T-helper 1 cell treated with Interleukin-12 subunit alpha and Interleukin-12 subunit beta and Interleukin-4 antibody, amounts not matched to agents 30 μg/mL and 1 μg/mL, for 36 hours (primary cell): ENCODE results near the gene AP4M1.

ENCODE experiments used
- H3K27ac Mint-ChIP-seq: one replicate; pipeline ENCODE4 v1.8.0; 2021; ENCODE audit warnings: mild to moderate bottlenecking, mixed read lengths
- H3K27me3 Mint-ChIP-seq: one replicate; pipeline ENCODE4 v1.8.0; 2021; ENCODE audit warnings: low read depth, mixed read lengths
- H3K36me3 Mint-ChIP-seq: one replicate; pipeline ENCODE4 v1.8.0; 2021; ENCODE audit warnings: low read depth, mixed read lengths
- H3K4me1 Mint-ChIP-seq: one replicate; pipeline ENCODE4 v1.8.0; 2021; ENCODE audit warnings: low read depth, mixed read lengths
- H3K4me3 Mint-ChIP-seq: one replicate; pipeline ENCODE4 v1.8.0; 2021; ENCODE audit warnings: mild to moderate bottlenecking, moderate library complexity, mixed read lengths
- H3K9me3 Mint-ChIP-seq: one replicate; pipeline ENCODE4 v1.8.0; 2021; ENCODE audit warnings: mixed read lengths

The AP4M1 gene

GRCh38 chr7:100111156-100111555 is 9.7 kb downstream of the AP4M1 start:
- H3K9me3 Mint-ChIP-seq, result no peaks in the 10 kb centered on the region
- H3K36me3 Mint-ChIP-seq, result peaks cover 17% of the 10 kb centered on the region
- no peak overlapping the region for H3K4me3 Mint-ChIP-seq
- H3K27me3 Mint-ChIP-seq, result no peaks in the 10 kb centered on the region
- H3K4me1 Mint-ChIP-seq, result no peaks in the 10 kb centered on the region
- no peak overlapping the region for H3K27ac Mint-ChIP-seq

- Mint-ChIP-seq H3K27me3 (no peaks in the 10 kb centered on the region), H3K36me3 (peaks cover 21% of the 10 kb centered on the region), H3K27ac (no peak overlapping the region), H3K4me3 (no peak overlapping the region), H3K9me3 (no peaks in the 10 kb centered on the region), H3K4me1 (no peaks in the 10 kb centered on the region)
These were observed 10.5 kb downstream of the AP4M1 start for GRCh38 chr7:100111914-100112313.

- H3K4me3 Mint-ChIP-seq, result no peak overlapping the region
- H3K36me3 Mint-ChIP-seq, result peaks cover 13% of the 10 kb centered on the region
- peaks cover 7% of the 10 kb centered on the region for H3K4me1 Mint-ChIP-seq
- no peaks in the 10 kb centered on the region for H3K9me3 Mint-ChIP-seq
- H3K27ac Mint-ChIP-seq, result no peak overlapping the region
- H3K27me3 Mint-ChIP-seq, result no peaks in the 10 kb centered on the region
These were observed 13.6 kb downstream of the AP4M1 start for GRCh38 chr7:100115026-100115425.

GRCh38 chr7:100118388-100119071 is 17.1 kb downstream of the AP4M1 start:
- H3K27me3 Mint-ChIP-seq, result no peaks in the 10 kb centered on the region
- H3K9me3 Mint-ChIP-seq, result no peaks in the 10 kb centered on the region
- H3K4me1 Mint-ChIP-seq, result peaks cover 15% of the 10 kb centered on the region
- H3K36me3 Mint-ChIP-seq, result peaks cover 12% of the 10 kb centered on the region
- H3K4me3 Mint-ChIP-seq, result peak overlapping the region; percentile 95
- H3K27ac Mint-ChIP-seq, result peak overlapping the region; percentile 98

- Mint-ChIP-seq H3K9me3 (no peaks in the 10 kb centered on the region), H3K36me3 (peaks cover 9% of the 10 kb centered on the region), H3K4me1 (peaks cover 16% of the 10 kb centered on the region), H3K27ac (peak within 1 kb of the TSS; percentile 98), H3K4me3 (peak within 1 kb of the TSS; percentile 95), H3K27me3 (no peaks in the 10 kb centered on the region)
These were observed 17.9 kb downstream of the AP4M1 start, which contains the start of the genes CNPY4 and TAF6 for GRCh38 chr7:100119072-100119969. Gene CNPY4, plus strand, starts transcription at chr7:100119634. Its CDS starts 111 bp downstream, at chr7:100119745. Gene TAF6, minus strand, starts transcription at chr7:100119358. Its CDS starts 5,149 bp downstream, at chr7:100114209.

GRCh38 chr7:100119970-100120732 is 18.7 kb downstream of the AP4M1 start:
- H3K27ac Mint-ChIP-seq, result peak overlapping the region; percentile 98
- H3K27me3 Mint-ChIP-seq, result no peaks in the 10 kb centered on the region
- peaks cover 24% of the 10 kb centered on the region for H3K4me1 Mint-ChIP-seq
- no peaks in the 10 kb centered on the region for H3K9me3 Mint-ChIP-seq
- H3K36me3 Mint-ChIP-seq, result peaks cover 14% of the 10 kb centered on the region
- peak overlapping the region; percentile 95 for H3K4me3 Mint-ChIP-seq

GRCh38 chr7:100120733-100121036 is 19.2 kb downstream of the AP4M1 start:
- Mint-ChIP-seq H3K4me3 (peak overlapping the region; percentile 95), H3K9me3 (no peaks in the 10 kb centered on the region), H3K27me3 (no peaks in the 10 kb centered on the region), H3K4me1 (peaks cover 28% of the 10 kb centered on the region), H3K36me3 (peaks cover 14% of the 10 kb centered on the region), H3K27ac (peak overlapping the region; percentile 98)

- Mint-ChIP-seq H3K4me1 (peaks cover 28% of the 10 kb centered on the region), H3K27ac (no peak overlapping the region), H3K27me3 (no peaks in the 10 kb centered on the region), H3K4me3 (no peak overlapping the region), H3K9me3 (no peaks in the 10 kb centered on the region), H3K36me3 (peaks cover 10% of the 10 kb centered on the region)
These were observed 20.6 kb downstream of the AP4M1 start for GRCh38 chr7:100122067-100122466.

GRCh38 chr7:100122568-100122967 is 21.1 kb downstream of the AP4M1 start:
- no peak overlapping the region for H3K27ac Mint-ChIP-seq
- H3K4me3 Mint-ChIP-seq, result no peak overlapping the region
- no peaks in the 10 kb centered on the region for H3K9me3 Mint-ChIP-seq
- no peaks in the 10 kb centered on the region for H3K27me3 Mint-ChIP-seq
- H3K36me3 Mint-ChIP-seq, result peaks cover 10% of the 10 kb centered on the region
- peaks cover 28% of the 10 kb centered on the region for H3K4me1 Mint-ChIP-seq

GRCh38 chr7:100124301-100125230 is 23.1 kb downstream of the AP4M1 start:
- Mint-ChIP-seq H3K36me3 (peaks cover 10% of the 10 kb centered on the region), H3K9me3 (no peaks in the 10 kb centered on the region), H3K4me1 (peaks cover 27% of the 10 kb centered on the region), H3K27ac (peak overlapping the region; percentile 19), H3K4me3 (peak overlapping the region; percentile 9), H3K27me3 (no peaks in the 10 kb centered on the region)

GRCh38 chr7:100126239-100126930 is 24.9 kb downstream of the AP4M1 start:
- Mint-ChIP-seq H3K9me3 (no peaks in the 10 kb centered on the region), H3K4me1 (peaks cover 25% of the 10 kb centered on the region), H3K4me3 (peak overlapping the region; percentile 100), H3K36me3 (peaks cover 10% of the 10 kb centered on the region), H3K27ac (peak overlapping the region; percentile 100), H3K27me3 (no peaks in the 10 kb centered on the region)

GRCh38 chr7:100126931-100127865 is 25.8 kb downstream of the AP4M1 start, which contains the start of gene MBLAC1:
Gene MBLAC1, plus strand, starts transcription at chr7:100126967. Its CDS starts 429 bp downstream, at chr7:100127396.
- Mint-ChIP-seq H3K27me3 (no peaks in the 10 kb centered on the region), H3K4me3 (peak within 1 kb of the TSS; percentile 100), H3K9me3 (no peaks in the 10 kb centered on the region), H3K27ac (peak within 1 kb of the TSS; percentile 100), H3K36me3 (peaks cover 10% of the 10 kb centered on the region), H3K4me1 (peaks cover 27% of the 10 kb centered on the region)
